Urothelium cell line (cell line): ENCODE data around the gene SOAT1.
"Not testable (repeated sequence)": the region's sequence is repeated elsewhere in the genome, so short reads cannot be mapped to it uniquely, and the experiment has no call there.

ENCODE experiments used
- DNase-seq: peaks from one replicate; pipeline ENCODE4 v3.0.0; 2011; ENCODE audit warnings: low spot score, mixed read lengths
- FAIRE-seq: peaks from 2 replicates; lab custom pipeline; 2011; peaks lifted over from hg19 to GRCh38; lab: Jason Lieb, UNC

SOAT1 gene

DNA sequence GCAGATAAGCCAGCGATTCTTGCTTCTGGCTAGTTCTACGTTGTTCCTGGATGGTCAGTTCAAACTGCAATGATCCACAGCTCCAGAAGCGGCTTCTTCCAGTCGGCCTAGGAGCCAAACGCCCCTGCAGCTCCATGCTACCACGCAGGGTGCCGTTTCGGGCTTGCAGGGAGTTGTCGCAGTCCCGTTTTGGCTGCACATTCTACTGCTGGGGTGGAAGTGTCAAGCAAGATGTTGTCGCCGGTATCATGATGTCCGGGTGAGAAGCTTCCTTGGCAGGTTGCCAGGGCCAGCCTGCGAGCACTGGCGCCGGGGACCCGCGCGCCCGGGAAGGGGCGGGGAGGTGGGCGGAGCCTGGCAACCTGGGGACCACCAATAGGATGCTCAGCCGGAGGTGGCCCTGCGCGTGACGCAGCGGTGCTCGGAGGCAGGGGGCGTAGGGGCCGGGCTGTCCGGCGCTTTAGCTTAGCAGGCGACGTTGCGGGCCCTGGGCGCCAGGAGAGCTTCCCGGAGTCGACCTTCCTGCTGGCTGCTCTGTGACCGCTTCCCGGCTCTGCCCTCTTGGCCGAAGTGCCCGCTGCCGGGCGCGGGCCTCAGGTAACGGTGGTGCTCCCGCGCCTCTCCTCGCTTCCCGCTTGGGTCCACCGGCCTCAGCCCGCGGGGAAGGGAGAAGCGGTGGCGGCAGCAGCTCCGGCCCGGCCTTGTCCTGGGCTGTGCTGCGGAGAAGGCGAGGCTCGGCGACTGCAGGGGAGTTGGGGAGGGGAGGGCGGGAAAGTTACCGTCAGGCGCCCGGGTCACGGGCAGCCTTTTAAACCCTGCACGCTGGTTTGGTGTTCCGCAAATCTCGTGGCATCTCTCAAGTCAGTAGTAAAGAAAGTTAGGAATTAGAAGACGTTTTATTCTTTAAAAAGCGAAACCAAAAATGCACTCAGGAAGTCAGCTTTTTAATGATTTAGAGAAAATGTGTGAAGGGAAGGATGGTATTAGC, at the start of gene SOAT1:
Gene SOAT1, plus strand, starts transcription at position 458 of the 988 bp plus-strand sequence. CDS start 8,888 bp downstream, outside the sequence.
- DNase-seq (peak; percentile 97), FAIRE-seq (no peak)

DNA sequence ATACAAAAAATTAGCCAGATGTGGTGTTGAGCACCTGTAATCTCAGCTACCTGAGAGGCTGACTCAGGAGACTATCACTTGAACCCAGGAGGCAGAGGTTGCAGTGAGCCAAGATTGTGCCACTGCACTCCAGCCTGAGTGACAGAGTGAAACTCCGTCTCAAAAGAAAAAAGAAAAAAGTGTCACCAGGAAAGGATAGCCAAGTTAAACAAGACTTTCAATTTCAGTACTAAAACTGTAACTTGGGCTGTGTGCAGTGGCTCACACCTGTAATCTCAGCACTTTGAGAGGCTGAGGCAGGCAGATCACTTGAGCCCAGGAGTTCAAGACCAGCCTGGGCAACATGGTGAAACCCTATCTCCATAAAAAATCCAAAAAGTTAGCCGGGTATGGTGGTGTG, 48.2 kb upstream of the SOAT1 start:
- not testable (repeated sequence) for DNase-seq, FAIRE-seq

DNA sequence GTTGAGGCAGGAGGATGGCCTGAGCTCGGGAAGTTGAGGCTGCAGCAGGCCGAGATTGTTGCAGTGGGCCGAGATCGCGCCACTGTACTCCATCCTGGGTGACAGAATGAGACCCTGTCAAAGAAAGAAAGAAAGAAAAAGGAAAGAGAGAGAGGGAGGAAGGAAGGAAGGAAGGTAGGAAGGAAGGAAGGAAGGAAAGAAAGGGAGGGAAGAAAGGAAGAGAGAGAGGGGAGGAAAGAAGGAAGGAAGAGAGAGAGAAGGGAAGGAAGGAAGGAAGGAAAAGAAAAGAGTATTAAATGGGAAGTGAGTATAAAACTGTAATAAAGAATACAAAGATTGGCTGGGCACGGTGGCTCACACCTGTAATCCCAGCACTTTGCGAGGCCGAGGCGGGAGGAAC, 45.7 kb upstream of the SOAT1 start:
- DNase-seq = no peak
- no peak for FAIRE-seq

DNA sequence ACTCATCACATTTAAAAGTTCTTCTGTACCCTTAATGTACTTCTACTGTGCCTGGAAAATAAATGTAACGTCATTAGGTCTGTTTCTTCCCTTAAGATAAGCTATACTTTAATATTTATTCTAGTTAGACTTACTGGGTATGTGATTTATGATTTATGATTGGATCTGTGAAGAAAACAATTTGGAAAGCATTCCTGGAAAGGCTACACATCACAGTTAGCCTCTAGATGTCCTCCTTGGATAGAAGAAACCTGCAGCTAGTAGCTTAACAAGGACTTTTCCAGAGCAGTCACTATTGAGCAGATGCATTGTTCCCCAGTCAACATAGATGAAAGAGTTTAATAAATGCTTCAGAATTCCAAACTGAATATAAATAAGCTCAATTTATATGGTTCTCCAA, 41.9 kb upstream of the SOAT1 start:
- FAIRE-seq (no peak), DNase-seq (no peak)

DNA sequence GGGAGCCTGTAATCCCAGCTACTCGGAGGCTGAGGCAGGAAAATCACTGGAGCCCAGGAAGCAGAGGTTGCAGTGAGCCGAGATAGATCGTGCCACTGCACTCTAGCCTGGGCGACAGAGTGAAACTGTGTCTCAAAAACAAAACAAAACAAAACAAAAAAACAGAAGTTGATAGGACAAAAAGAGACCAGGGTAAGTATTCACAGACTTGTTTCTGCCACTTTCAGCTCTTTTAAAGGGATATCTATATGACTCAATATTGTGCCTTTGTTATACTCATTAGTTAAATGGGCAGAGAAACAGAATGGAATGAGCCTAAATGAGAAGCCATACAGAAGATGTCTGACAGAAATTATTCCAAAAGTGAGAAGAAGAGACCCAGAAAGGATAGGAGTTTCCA, 41.0 kb upstream of the SOAT1 start:
- DNase-seq (no peak), FAIRE-seq (no peak)

DNA sequence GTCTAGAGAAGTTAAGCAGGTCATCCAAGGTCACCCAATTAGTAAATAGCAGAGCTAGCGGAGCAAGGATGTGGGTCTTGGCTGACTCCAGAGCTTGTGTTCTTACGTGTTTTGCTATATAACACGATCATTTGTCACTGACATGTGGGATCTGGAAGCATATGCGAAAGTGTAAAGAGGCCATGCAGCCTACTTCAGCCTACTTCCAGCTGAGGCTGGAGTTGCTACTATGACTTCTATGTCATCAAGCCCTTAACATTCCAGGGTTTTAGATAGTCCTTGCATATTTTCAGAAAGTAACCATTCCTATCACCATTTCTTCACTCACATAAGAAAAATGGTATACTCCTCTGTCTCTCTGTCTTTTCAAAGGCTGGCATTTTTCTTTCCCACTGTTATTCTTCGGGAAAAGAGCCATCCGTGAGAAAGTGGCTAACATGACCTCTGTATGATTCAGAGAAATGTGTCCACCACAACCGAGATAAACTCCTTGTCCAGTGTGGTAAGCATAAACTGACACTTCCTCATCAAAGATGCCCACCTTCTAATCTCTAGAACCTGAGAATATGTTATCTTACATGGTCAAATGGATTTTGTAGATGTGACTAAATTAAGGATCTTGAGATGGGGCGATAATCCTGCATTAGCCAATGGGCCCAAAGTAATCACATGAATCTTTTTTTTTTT, 40.2 kb upstream of the SOAT1 start:
- DNase-seq (no peak), FAIRE-seq (no peak)

DNA sequence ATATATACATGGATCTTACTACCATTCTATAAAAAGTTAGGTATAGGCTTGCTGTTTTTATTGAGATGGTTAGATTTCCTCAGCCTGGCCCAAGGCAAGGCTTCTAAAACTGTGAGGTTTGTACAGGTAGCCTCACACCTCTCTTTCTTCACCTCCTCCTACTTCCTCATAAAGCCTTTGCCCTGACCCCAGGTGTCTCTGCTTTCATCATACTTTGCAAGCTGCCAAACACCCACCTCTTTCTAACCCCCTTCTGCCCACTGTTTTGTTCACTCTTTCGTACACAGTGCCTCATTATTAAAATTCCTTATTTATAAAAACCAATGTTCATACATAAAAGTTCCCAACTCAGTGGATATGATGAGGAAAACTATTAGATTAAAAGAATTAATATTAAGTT, 31.4 kb upstream of the SOAT1 start:
- FAIRE-seq (no peak), DNase-seq (no peak)

DNA sequence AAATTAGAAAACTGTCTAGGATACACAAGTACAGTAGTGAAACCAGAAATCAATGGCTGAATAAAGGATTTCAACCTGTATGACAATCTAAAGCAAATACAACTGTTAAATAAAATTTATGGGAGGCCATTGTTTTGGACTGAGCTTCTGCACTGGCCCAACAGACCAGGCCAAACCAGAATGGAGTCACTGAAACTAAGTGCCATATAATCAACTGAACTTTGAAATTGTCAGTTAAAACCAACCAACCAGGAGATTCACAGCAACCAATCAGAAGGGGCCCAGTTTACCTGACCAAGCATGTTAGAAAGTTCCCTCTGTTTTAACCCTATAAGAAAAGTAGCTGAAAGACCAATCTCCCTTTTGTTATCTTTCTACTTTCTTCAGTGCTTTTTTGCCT, 30.5 kb upstream of the SOAT1 start:
- FAIRE-seq (no peak), DNase-seq (no peak)

DNA sequence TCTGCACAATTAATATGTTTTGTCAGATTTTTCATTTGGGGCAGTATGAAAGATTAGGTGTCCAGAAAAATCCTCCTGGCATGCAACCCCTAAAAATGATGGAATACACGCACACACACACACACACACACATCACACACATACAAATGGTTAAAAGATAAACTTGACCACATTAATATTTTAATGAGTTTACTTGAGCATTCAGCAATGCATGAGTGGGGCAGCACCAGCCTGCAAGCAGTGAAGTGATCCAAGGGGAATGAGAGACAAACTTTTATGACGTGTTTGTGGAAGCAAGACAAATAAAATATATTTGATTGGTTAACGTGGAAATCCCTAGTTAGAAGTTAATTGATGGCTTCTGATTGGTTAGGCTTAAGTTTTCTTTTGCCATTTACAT, 29.1 kb upstream of the SOAT1 start:
- no peak for DNase-seq
- FAIRE-seq = no peak

DNA sequence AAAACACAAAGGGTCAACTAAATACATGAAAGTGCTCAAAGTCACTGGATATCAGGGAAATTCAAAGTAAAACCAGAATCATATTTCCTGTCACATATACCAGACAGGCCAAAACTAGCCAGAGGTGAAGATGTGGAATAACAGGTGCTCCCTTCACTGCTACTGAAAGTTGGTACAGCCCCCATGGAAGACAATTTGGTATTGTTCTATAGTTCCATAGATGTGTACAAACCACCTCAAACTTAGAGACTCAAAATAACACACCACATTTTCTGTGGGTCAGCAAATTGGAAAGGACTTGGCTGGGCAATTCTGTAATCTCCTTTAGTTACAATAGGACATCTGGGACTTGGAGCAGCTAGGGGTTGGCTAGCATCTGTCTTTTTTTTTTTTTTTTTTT, 24.5 kb upstream of the SOAT1 start:
- FAIRE-seq (no peak), DNase-seq (no peak)

DNA sequence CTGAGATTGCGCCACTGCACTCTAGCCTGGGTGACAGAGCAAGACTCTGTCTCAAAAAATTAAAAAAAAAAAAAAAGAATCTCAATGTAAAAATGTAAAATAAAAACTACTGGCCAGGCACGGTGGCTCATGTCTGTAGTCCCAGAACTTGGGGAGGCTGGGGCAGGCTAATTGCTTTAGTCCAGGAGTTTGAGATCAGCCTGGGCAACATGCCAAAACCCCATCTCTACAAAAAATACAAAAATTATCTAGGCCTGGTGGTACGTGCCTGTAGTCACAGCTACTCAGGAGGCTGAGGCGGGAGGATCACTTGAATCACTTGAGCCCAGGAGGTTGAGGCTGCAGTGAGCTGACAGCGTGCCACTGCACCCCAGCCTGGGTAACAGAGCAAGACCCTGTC, 19.2 kb upstream of the SOAT1 start:
- DNase-seq, FAIRE-seq: not testable (repeated sequence)

DNA sequence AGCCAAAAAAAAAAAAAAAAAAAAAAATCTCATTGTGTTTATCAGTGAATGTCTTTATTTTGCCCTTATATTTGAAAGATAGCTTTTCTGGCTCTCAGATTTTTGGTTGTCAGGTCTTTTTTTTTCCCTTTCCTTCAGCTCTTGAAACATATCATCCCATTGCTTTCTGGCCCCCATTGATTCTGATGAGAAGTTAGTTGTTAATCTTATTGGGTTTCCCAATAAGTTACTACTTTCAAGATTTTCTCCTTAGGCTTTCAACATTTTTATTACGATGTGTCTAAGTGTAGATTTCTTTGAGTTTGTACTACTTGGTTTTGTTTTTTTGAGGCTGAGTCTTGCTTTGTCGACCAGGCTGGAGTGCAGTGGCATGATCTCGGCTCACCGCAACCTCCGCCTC, 14.7 kb upstream of the SOAT1 start:
- FAIRE-seq = no peak
- no peak for DNase-seq

DNA sequence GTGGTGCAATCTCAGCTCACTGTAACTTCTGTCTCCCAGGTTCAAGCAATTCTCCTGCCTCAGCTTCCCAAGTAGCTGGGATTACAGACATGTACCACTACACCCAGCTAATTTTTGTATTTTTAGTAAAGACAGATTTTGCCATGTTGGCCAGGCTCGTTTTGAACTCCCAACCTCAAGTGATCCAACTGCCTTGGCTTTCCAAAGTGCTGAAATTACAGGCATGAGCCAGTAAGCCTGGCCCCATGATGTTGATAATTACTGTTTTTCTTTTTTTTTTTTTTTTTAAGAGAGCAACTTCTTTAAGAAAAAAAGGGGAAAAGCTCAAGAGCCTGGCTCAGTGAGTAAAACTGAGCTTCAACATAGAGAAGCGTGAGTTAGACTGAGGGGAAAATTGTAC, 9.6 kb upstream of the SOAT1 start:
- no peak for FAIRE-seq

DNA sequence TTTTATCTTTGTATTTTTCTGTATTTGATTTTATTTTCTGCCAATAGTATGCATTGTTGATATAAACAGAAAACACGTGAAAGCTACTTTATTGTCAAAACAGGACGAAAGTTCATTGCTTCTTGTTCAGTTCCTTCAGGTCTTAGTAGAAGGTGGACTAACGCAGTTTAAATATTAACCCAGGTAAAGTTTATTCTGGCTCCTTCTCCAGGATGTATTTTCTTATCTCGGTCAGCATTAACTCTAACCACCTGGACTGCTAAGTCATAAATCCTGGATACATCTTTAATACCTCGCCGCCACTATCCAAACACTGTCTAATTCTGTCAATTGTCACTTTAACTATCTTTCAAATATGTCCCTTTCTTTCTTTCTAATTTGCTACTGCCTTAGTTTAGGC, 5.7 kb upstream of the SOAT1 start:
- DNase-seq (no peak), FAIRE-seq (no peak)

More for the DNA sequence above, 9.6 kb upstream of the SOAT1 start:
- DNase-seq = no peak

DNA sequence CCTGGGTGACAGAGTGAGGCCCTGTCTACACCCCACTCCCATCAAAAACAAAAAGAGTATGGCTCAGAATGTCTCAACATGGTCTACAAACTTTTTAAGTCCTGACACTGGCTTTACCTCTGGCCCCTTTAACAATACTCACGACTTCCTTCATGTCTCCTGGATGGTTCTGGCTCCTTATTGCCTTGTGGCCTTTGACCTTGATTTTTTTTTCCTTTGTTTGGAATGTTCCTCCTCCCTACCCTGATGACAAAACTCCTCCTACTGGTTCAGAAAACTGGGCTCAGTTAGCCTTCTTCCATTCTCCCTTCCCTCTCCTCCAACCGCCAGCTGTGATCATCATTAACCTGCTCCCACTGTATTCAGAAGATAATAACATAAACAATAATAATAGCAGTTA, 4.6 kb upstream of the SOAT1 start:
- DNase-seq (no peak), FAIRE-seq (no peak)

DNA sequence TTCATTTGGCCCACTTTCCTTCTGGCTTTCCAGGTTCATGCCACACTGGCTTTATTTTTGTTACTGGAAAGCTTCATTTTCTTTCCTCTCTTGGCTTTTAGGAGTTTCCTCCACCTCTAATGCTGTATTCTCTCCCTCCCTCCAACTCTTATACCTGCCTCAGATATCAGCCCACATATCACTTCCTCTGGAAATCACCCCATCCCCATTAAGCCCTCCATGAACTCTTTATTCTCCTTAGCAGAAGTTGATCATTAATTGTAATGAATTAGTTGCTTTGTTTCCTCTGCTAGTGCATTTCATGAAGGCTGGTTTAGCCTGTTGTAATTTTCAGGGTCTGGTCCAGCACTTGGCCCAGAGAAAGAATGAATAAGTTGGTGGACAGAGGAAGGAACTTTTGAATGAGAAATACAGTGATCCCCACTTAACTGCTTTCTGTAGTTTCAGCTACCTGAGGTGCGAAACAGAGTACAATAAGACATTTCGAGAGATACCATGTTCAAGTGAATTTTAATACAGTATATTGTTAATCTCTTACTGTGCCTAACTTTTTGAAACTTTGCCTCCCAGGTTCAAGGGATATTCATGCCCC, 1.7 kb downstream of the SOAT1 start:
- FAIRE-seq = no peak

DNA sequence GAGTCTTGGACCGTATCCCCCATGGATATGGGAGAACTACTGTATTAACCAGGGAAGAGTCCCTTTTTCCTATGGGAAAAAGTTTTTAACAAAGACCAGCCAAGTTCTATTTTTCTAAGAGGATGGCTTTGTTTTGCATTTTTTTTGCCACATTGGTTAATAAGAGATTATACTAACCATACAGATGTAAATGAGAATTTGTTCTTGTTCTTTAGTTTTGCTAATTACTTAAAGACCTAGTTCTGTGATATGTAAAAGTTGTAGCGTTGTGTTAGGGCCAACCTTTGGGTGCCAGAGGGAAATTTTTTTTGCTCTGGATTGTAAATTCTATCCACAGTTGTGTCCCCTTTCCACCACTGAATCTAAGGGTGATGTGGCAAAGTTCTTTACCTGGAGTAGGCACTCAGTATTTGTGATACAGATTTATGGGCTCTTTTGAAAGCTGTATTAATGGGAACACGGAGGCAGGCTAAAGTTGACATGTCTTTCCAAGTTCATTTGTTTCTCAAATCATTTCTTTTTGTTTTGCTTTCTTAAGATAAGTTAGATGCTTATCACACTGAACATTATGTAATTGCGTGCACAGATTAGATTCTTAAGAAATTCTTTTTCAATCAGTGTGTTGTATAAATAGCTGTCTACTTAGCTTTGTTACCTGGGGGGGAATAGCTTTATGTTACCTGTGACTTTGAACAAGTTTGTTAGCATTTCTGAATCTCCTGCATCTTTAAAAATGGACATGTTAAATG, 2.9 kb downstream of the SOAT1 start:
- FAIRE-seq (no peak), DNase-seq (no peak)

More for the DNA sequence above, 1.7 kb downstream of the SOAT1 start:
- no peak for DNase-seq

DNA sequence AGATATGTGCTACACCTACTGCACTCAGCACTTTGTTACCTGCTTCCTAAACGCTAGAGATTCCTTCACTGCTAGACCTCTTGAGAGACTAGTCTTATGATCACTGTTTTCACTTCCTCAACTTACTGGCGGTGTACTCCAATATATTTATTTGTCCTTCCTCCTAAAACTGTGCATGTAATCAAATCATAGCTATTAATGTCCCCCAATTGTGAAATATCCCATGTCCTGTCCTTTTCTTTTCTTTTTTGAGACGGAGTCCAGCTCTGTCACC, 3.4 kb downstream of the SOAT1 start:
- FAIRE-seq = no peak

DNA sequence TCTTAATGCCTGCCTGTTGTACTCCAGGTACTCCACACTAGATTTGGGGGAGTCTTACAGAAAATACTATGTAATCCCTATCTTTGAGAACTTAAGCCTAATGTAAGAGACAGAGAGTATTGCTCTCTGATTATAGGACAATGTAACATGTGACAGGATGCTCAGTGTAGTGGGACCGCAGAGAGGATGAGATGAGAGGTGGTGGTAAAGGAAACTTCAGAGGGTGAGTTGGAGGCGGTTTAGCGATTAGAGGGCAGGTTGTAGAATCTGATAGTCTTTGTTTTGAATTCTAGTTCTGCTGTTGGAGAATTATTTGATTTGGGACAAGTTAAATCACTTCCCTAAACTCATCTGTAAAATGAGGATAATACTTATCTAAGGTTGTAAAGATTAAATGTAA, 5.4 kb downstream of the SOAT1 start:
- FAIRE-seq = no peak

More for the DNA sequence above, 3.4 kb downstream of the SOAT1 start:
- DNase-seq = no peak

DNA sequence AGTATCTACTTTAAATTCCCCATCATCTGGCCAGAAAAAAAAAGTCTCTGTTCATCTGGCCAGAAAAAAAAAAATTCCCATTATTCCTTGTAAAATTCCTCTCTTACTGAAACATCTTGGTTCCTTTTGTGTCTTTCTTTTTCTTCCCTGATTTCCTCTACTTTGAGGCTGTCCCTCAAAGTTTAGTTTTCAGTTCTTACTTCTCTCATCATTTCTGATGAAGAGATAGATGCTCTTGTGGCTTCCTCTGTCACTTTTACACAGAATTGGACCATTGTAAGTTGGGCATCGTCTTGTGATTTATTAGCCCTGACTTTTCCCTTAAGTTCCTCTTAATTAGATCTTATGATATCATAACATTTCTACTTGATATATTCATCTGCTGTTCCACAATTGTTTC, 6.5 kb downstream of the SOAT1 start:
- FAIRE-seq (no peak), DNase-seq (no peak)

More for the DNA sequence above, 5.4 kb downstream of the SOAT1 start:
- no peak for DNase-seq

DNA sequence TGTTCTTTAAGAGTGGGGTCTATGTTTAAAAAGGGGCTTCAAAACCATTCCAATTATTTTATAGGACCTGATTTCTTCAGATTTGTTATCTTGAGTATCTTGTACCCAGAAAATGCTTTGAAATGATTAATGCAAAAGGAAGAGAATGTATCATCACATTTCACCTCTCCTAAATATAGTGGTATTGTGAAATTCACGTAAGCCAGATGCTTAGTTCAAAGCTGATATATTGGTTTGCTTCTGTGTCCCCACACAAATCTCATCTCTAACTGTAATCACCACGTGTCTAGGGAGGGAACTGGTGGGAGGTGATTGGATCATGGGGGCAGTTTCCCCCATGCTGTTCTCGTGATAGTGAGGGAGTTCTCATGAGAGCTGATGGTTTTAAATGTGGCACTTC, 8.5 kb downstream of the SOAT1 start:
- FAIRE-seq = no peak
- DNase-seq = no peak
